WTC11 (cell line): ENCODE data around the gene ALAD.

ENCODE experiments used
- ARID4B ChIP-seq: sonication (generic); formaldehyde crosslinking; IDR thresholded peaks from 2 replicates; pipeline ENCODE4 v1.8.0; 2023; ENCODE audit warnings: missing genetic modification reagents, mild to moderate bottlenecking, borderline replicate concordance
- ATF2 ChIP-seq: sonication (generic); formaldehyde crosslinking; IDR thresholded peaks from 2 replicates; pipeline ENCODE4 v1.8.1; 2022; ENCODE audit warnings: low read depth, missing genetic modification reagents, borderline replicate concordance
- CREB1 ChIP-seq: sonication (generic); formaldehyde crosslinking; IDR thresholded peaks from 2 replicates; pipeline ENCODE4 v1.8.0; 2023; ENCODE audit warnings: mild to moderate bottlenecking, missing genetic modification reagents
- CTCF ChIP-seq: fragments of 200-600 bp; IDR thresholded peaks from 2 replicates; pipeline ENCODE4 v1.8.0; 2022; ENCODE audit warnings: antibody characterized with exemption
- GRHL2 ChIP-seq: fragments of 250-450 bp; sonication (Bioruptor Pico); IDR thresholded peaks from 2 replicates; pipeline ENCODE4 v1.8.0; 2022; ENCODE audit warnings: mild to moderate bottlenecking, moderate library complexity; ENCODE audit not compliant: insufficient replicate concordance, severe bottlenecking
- MAX ChIP-seq: sonication (generic); formaldehyde crosslinking; IDR thresholded peaks from 2 replicates; pipeline ENCODE4 v1.8.0; 2022; ENCODE audit warnings: mild to moderate bottlenecking, missing genetic modification reagents
- NFYB ChIP-seq: sonication (generic); formaldehyde crosslinking; conservative IDR thresholded peaks from 2 replicates; pipeline ENCODE4 v1.8.0; 2022; ENCODE audit warnings: low read depth, missing genetic modification reagents
- PRDM15 ChIP-seq: sonication (generic); formaldehyde crosslinking; IDR thresholded peaks from 2 replicates; pipeline ENCODE4 v1.8.0; 2022; ENCODE audit warnings: missing genetic modification reagents
- PREB ChIP-seq: sonication (generic); formaldehyde crosslinking; IDR thresholded peaks from 2 replicates; pipeline ENCODE4 v1.8.1; 2022; ENCODE audit warnings: mild to moderate bottlenecking, missing genetic modification reagents, moderate library complexity, borderline replicate concordance
- TP53 ChIP-seq: sonication (generic); formaldehyde crosslinking; IDR thresholded peaks from 2 replicates; pipeline ENCODE4 v1.8.1; 2023; ENCODE audit warnings: mild to moderate bottlenecking, missing genetic modification reagents
- USF2 ChIP-seq: sonication (generic); formaldehyde crosslinking; IDR thresholded peaks from 2 replicates; pipeline ENCODE4 v1.8.1; 2023; ENCODE audit warnings: mild to moderate bottlenecking, missing genetic modification reagents, moderate library complexity
- ZNF219 ChIP-seq: sonication (generic); formaldehyde crosslinking; IDR thresholded peaks from 2 replicates; pipeline ENCODE4 v1.8.0; 2023; ENCODE audit warnings: missing genetic modification reagents, mild to moderate bottlenecking, borderline replicate concordance
- ZNF317 ChIP-seq: sonication (generic); formaldehyde crosslinking; IDR thresholded peaks from 2 replicates; pipeline ENCODE4 v1.8.1; 2023; ENCODE audit warnings: low read depth, mild to moderate bottlenecking, moderate library complexity, missing genetic modification reagents, borderline replicate concordance
- ZNF416 ChIP-seq: fragments of 250-450 bp; sonication (Bioruptor Pico); IDR thresholded peaks from 2 replicates; pipeline ENCODE4 v1.9.0; 2021; ENCODE audit warnings: mild to moderate bottlenecking, inconsistent platforms

- TF ChIP-seq USF2 (CRISPR knock-in tag): no peak
- TF ChIP-seq ZNF416 (CRISPR knock-in tag): no peak
- TF ChIP-seq CTCF: no peak
- no peak for TF ChIP-seq PREB (CRISPR knock-in tag)
- no peak for TF ChIP-seq MAX (CRISPR knock-in tag)
- no peak for TF ChIP-seq CREB1 (CRISPR knock-in tag)
- no peak for TF ChIP-seq PRDM15 (CRISPR knock-in tag)
- TF ChIP-seq TP53 (CRISPR knock-in tag): no peak
- TF ChIP-seq GRHL2 (CRISPR knock-in tag): no peak
- TF ChIP-seq ARID4B: no peak
- no peak for TF ChIP-seq NFYB (CRISPR knock-in tag)
- no peak for TF ChIP-seq ZNF317 (CRISPR knock-in tag)
- no peak for TF ChIP-seq ZNF219 (CRISPR knock-in tag)
- no peak for TF ChIP-seq ATF2 (CRISPR knock-in tag)
Measured at GRCh38 chr9:113368982-113369854, 31.9 kb downstream of the ALAD start.
